Stimulated activated CD8-positive, alpha-beta memory T cell treated with anti-CD3 and anti-CD28 coated beads, Interleukin-15, amount 100 ng/mL, for 4 hours (primary cell): ENCODE results near the gene BCL2.

Source experiments
- DNase-seq, 2 donors: peaks; one replicate each; pipeline ENCODE4 v3.0.0-alpha.2; 2020; ENCODE audit warnings: low read depth in 2 of 2

BCL2 gene

DNA sequence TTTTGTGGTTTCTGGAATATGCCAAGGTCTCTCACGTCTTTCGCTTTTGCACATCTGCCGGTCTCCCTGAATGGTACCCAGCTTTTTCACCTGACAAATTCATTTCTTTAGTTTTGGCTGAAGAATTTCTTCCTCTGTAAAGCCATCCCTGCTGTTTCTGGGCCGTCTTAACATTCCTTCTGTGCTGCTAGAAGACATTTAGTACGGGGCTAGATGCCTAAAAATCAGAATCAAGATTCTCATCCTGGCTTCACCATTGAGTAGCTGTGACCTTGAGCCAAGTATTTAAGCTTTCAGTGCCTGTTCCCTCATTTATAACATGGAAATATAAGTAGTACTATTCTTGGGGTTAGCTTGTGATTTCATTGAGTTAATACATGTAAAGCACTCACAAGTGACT, 6.4 kb upstream of the BCL2 start:
- DNase-seq, result no peak

- DNase-seq, result no peak
These were observed 5.6 kb upstream of the BCL2 start for GRCh38 chr18:63325086-63325686.

DNA sequence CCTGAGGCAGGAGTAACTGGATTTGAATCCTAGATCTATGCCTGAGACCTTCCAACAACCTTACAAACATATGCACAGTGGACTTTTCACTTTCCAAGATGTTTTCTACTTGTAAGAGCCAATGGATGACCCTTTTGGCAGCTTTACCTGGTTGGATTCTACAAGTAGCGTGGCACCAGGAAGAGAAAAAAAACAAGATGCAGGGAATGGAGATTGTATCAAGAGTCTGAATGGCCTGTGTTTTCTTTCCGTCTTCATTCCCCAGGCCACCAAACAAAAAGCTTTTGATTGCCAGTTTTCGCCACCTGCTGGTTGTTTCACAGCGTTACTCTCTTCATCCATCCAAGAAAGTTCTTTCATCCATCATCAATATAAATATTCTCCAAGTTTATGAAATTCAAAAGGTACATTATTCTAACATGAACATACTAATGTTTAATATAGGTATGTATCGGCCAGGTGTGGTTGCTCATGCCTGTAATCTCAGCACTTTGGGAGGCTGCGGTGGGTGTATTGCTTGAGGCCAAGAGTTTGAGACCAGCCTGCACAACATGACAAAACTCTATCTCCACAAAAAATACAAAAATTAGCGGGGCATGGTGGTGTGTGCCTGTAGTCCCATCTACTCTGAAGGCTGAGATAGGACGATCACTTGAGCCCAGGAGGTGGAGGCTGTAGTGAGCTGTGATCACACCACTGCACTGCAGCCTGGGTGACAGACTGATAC, 3.5 kb upstream of the BCL2 start:
- DNase-seq, result peak in 1 of 2 donors; percentile 33

- DNase-seq, result no peak
These were observed 2.6 kb upstream of the BCL2 start for GRCh38 chr18:63322206-63322605.

DNA sequence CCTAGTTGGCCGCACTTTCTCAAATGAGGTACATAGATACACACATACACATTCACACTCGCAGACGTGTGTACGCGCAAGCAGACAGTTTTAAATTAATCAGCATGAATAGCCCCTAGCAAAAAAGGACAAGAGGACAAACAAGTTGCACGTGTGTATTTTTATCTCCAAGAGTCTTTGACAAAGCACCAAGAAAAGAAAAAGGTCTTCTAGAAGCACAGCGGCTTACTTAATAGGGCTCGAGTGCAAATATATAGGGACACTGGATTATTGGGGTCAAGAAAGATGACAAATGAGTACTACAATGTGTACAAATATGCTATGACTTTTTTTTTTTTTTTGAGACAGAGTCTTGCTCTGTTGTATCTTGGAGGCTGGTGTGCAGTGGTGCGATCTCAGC, 1.7 kb upstream of the BCL2 start:
- DNase-seq, result no peak

DNA sequence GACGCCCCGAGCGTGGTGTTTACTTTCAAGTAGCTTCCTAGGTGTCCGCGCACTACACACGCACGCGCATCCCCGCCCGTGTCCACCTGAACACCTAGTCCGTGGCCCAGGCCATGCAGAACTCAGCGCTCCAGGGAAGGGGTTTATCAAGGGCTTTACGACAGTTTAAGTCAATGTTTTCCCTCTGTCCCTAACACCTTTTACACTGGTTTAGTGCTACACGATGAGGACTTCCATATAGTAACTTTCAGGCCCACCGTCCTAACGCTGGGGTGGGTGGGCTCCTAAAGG, 1.4 kb upstream of the BCL2 start:
- DNase-seq, result no peak

DNA sequence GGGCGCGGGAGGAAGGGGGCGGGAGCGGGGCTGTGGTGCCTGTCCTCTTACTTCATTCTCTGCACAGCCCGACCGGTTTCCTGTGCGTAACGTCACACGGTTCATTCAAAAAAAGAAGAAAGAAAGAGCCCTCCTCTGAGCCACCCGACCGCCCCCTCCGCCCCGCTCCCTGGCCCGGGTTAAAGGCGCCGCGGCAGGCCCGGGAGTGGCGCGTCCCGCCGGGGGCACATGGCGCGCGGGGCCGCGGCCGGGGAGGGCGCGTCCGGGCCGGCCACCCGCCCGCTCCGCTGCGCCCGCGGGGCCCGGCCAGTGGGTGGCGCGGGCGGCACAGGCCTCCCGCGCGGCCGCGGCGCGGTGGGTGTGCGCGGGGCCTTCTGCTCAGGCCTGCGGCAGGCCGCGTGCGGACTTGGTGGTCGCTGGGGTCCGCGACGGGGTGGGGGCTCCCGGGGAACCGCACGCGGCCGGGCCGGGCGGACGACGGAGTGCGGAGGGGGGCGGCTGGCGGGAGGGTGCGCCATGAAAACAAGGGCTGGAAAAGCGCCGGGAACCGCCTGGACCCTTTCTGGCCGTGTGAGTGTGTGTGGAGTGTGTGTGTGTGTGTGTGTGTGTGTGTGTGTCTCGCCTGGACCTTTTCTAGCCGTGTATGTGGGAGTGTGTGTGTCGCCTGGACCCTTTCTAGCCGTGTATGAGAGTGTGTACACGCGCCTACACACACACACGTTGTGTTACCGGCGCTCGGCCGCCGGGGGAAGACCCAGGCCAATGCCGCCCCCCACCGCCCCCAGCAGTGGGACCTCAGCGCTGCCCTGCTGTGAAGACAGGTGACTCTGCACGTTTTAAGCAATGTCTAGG, 780 bp upstream of the BCL2 start:
- DNase-seq, result peak; percentile 23 to 78

- no peak for DNase-seq
These were observed 633 bp downstream of the BCL2 start for GRCh38 chr18:63318889-63319382.

GRCh38 chr18:63317982-63318888, 1.3 kb downstream of the BCL2 start:
- DNase-seq, result peak; percentile 57 to 68

DNA sequence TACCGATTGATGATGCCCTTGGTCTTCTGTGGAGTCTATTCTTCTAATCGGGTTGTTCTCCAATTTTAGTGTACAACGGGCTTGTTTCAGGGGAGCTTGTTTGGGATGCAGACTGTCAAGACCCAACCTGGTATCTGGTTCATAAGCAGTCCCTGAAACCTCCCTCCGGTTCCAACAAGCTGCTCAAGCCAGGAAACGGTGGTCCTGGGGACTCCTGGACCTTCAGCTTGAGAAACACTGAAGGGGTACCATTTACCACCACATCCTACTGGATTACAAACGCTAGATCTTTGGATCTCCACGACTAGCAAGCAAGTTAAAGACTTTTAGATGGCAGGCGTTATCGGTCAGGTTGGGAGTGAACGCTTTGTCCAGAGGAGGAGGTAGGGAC, 2.0 kb downstream of the BCL2 start:
- DNase-seq, result no peak

DNA sequence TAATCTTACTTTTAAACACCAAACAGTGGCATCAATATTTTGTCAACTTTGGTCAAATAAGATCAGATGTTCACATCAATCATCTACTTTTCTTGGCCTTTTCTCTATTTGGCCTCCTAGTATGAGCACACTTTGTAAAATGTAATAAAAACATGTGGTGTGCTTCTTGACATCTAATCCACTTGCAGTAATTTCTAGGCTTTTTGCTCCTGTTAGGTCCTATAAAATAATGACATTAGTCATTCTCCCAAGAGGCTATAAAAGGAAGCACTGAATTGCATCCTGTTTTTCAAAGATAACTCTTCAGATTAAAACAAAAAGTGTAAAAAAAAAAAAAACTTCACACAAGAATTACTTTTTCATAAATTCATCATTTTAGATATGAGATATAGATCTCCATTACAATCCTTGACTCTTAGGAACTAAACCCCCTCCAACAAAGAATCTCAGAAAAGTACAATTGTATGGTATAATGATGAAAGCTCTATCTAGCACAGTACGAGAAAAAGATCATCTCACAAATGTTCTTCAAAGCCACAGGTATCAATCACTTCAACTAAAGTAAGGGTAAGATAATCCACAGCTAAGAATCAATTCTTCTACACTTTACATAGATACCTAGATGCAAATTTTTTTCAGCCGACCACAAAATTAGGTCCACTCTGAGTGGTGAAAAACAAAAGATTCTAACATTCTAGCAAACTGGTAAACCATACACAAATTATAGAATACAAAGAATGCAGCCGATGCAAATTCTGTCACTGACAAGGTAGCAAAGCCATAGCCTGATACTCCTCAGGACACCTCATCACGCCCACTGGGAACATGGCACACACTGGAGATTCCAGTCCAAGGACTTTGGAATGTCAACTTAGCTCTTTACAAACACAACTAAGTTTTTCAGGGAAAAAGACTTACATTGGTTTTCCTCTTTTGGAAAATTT, 2.7 kb downstream of the BCL2 start:
- no peak for DNase-seq

- no peak for DNase-seq
These were observed 3.7 kb downstream of the BCL2 start for GRCh38 chr18:63315876-63316275.

DNA sequence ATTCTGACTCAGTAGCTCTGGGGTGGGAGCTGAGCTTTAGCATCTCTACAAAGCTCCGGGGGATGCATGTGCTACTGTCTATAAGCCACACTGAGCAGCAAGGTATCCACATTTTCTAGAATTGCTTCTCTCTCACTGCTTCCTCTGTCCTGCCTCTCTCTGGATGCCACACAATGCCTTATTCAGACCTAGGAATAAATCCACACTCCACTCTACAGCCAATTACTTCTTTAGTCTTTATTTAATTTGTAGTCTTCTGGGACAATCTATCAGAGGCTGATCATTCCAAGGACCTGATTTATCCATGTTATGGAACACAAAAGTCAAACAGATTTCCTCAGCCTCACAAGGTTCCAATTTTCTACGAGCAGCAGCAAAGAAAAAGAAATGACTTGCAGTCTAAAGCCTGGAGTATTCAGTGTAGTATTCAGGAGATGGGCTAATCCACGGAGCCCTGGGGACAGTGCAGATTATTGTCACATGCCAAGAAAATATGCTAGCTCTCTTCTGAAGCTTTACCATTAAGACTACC, 4.4 kb downstream of the BCL2 start:
- no peak for DNase-seq

DNA sequence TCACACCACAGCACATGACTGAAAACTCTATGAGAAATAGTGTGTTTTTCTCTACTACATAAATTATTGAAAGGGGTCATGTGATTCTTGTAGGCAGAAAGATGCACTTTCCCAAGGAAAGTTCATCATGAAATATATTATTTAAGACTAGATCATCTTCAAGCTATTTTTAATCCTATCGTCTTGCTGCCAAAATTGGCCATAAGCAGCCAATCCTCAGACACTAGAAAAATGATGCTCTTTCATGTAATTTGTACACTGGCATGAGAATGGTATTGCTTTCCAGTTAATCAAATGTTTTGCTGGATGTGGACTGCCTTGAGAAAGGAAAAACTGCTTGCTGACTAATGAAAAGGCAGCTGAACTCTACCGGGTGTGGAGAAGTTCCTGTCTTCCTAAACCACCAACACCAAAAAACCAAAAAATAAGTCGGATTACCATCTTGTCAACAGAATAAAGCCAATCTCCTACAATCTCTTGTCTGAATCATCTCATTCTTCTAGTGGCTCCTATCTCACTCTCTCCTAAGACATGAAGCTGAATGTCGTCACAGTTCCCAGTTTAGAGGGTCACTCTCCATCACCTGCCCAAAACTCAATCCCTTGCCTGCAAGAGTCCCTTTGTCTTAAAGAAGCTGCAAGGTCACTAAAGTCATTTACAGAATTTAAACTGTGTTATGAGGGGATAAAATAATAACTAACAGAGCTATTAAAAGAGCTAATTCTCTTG, 5.3 kb downstream of the BCL2 start:
- DNase-seq, result no peak

GRCh38 chr18:63313396-63313917, 6.1 kb downstream of the BCL2 start:
- no peak for DNase-seq

GRCh38 chr18:63312737-63313395, 6.7 kb downstream of the BCL2 start:
- DNase-seq, result no peak

- no peak for DNase-seq
These were observed 7.6 kb downstream of the BCL2 start for GRCh38 chr18:63312019-63312409.

DNA sequence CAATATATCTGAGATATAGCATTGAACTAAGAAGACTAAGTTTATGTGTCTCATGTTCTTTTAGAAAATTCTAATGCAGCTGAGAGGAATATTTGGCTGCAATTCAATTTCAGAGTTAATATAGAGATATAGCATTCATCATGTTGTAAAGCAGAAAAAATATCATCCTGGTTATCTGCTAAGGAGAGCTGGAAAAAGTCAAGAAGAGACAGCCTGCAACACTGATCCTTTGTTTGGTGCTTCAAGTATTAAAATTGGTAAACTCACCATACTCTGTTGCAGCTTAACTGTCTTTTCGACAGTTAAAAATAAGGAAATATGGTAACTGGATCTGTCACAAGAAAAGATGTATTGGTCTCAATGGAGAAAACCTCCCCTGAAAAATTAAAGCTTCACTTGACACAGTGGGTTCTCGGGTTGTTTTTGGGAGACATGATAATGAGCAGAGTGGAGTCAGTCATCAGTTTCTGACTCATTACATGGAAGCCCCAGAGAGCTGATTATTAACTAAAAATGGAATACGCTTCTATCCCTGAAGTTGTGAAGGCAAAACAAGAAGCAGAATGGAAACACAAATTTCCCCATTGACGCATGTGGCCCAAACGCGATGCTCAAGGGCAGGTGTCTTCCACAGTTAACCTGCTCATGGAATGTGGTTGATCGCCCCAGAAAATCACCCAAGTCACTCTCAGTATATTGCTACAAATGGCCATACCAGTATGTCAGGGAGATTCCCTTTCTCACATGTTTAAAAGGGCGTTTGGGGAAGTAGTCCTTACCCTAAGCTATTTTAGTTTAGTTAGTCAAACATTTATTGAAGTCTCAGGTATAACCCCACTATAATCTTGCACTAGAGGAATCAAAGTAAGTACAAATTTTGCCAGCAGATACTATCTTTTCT, 8.2 kb downstream of the BCL2 start:
- no peak for DNase-seq
